Frontal cortex (tissue), 4 donors: Measurements from ENCODE around the gene TMEM178B. TPM values are rescaled to one million over a fixed set of nuclear protein-coding genes. Genes with fewer than 3 reads are reported as not detected.
"Not testable (repeated sequence)": the region's sequence is repeated elsewhere in the genome, so short reads cannot be mapped to it uniquely, and the experiment has no call there.

ENCODE experiments used
- DNase-seq, 2 donors: peaks; one replicate each; pipeline ENCODE4 v3.0.0; 2012; ENCODE audit warnings: low spot score in 2 of 2
- FAIRE-seq: peaks from 2 replicates; lab custom pipeline; 2012; peaks lifted over from hg19 to GRCh38; lab: Jason Lieb, UNC
- total RNA-seq: library from RNA; depleted of rRNA; stranded (reverse); fragments of >200 nt; gene quantifications from one replicate; pipeline ENCODE4 v1.2.3, GENCODE V29; 2014
- donor health status: control.
- donor health status: control.
- donor health status: control.

The TMEM178B gene
- total RNA-seq, 1 donor from 2014 or later = 53.0 TPM

GRCh38 chr7:141402277-141402996 is 328.6 kb downstream of the TMEM178B start:
- DNase-seq = no peak
- FAIRE-seq = no peak

GRCh38 chr7:141403846-141404245 is 330.0 kb downstream of the TMEM178B start:
- not testable (repeated sequence) for FAIRE-seq, DNase-seq

GRCh38 chr7:141406347-141406746 is 332.5 kb downstream of the TMEM178B start:
- no peak for FAIRE-seq
- no peak for DNase-seq

GRCh38 chr7:141407893-141408292 is 334.0 kb downstream of the TMEM178B start:
- DNase-seq (no peak), FAIRE-seq (no peak)

GRCh38 chr7:141408440-141408839 is 334.6 kb downstream of the TMEM178B start:
- FAIRE-seq = no peak
- no peak for DNase-seq

GRCh38 chr7:141409219-141409618 is 335.4 kb downstream of the TMEM178B start:
- no peak for DNase-seq
- no peak for FAIRE-seq

GRCh38 chr7:141409801-141410329 is 336.0 kb downstream of the TMEM178B start:
- no peak for FAIRE-seq

GRCh38 chr7:141410353-141411000 is 336.6 kb downstream of the TMEM178B start:
- no peak for DNase-seq
- no peak for FAIRE-seq

More at GRCh38 chr7:141409801-141410329, 336.0 kb downstream of the TMEM178B start:
- DNase-seq = no peak

- DNase-seq = no peak
- FAIRE-seq = no peak
These were observed 337.3 kb downstream of the TMEM178B start for GRCh38 chr7:141411133-141411532.

- FAIRE-seq = no peak
These were observed 342.1 kb downstream of the TMEM178B start for GRCh38 chr7:141415999-141416398.

GRCh38 chr7:141416650-141417270 is 342.9 kb downstream of the TMEM178B start:
- no peak for DNase-seq
- FAIRE-seq = no peak

More at GRCh38 chr7:141415999-141416398, 342.1 kb downstream of the TMEM178B start:
- DNase-seq = no peak

- no peak for DNase-seq
- FAIRE-seq = no peak
These were observed 343.6 kb downstream of the TMEM178B start for GRCh38 chr7:141417506-141417905.

- no peak for DNase-seq
These were observed 344.2 kb downstream of the TMEM178B start for GRCh38 chr7:141418066-141418465.

GRCh38 chr7:141421306-141421705 is 347.4 kb downstream of the TMEM178B start:
- DNase-seq (no peak), FAIRE-seq (no peak)

More at GRCh38 chr7:141418066-141418465, 344.2 kb downstream of the TMEM178B start:
- FAIRE-seq = no peak

- no peak for DNase-seq
- no peak for FAIRE-seq
These were observed 353.3 kb downstream of the TMEM178B start for GRCh38 chr7:141427134-141427533.

- DNase-seq = no peak
- FAIRE-seq = no peak
These were observed 356.7 kb downstream of the TMEM178B start for GRCh38 chr7:141430455-141431139.

GRCh38 chr7:141431140-141431479 is 357.2 kb downstream of the TMEM178B start:
- no peak for FAIRE-seq

GRCh38 chr7:141431711-141432110 is 357.8 kb downstream of the TMEM178B start:
- FAIRE-seq (no peak), DNase-seq (no peak)

More at GRCh38 chr7:141431140-141431479, 357.2 kb downstream of the TMEM178B start:
- DNase-seq = no peak

GRCh38 chr7:141433698-141434097 is 359.8 kb downstream of the TMEM178B start:
- FAIRE-seq (no peak), DNase-seq (no peak)

GRCh38 chr7:141436139-141436538 is 362.3 kb downstream of the TMEM178B start:
- FAIRE-seq = no peak
- no peak for DNase-seq
